ENCODE data around the gene FBXO41. TPM values are rescaled to one million over a fixed set of nuclear protein-coding genes. Genes with fewer than 3 reads are reported as not detected.

The FBXO41 gene
- total and polyA plus RNA-seq, 2 donors (not counting 3 experiments of a cell fraction or from before 2014, with no cell fraction given) = 0.88 to 1.5 TPM

DNA sequence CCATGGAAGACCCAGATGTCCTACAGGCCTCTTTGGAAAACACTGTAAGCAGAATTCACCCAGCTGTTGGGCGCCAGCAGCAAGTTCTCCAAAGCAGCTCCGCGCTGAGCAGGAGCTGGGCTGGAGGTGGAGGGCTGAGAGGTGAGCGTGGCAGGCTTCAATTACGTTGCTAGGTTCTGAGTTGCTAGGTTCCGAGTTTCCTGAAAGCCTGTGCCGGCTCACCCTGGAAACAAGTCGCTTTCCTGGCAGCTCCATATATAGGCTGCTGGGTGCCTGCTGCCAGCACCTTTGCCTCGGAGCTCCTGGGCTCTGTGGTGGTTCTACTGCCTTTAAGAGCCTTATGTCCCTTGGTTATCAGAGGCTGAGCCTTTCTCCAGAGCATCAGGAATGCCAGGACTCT, 23.4 kb upstream of the FBXO41 start:
- Histone ChIP-seq H4K20me1 (replicated peaks; ENCODE audit: control insufficient read depth, extremely low read depth, insufficient read depth, low read length) (no peaks in the 10 kb centered on the region), H3K27ac (ENCODE audit: insufficient read depth, low read depth, low read length) (no peak overlapping the region), H3K9ac (replicated peaks; ENCODE audit: extremely low read depth, insufficient read depth, low read length) (no peak overlapping the region), H3K9me3 (replicated peaks; ENCODE audit: control insufficient read depth, insufficient read depth, low read length) (no peaks in the 10 kb centered on the region), H3K9me1 (replicated peaks; ENCODE audit: control insufficient read depth, extremely low read depth, insufficient read depth, low read length) (no peaks in the 10 kb centered on the region), H3K4me1 (ENCODE audit: control insufficient read depth, extremely low read depth, insufficient read depth, low read length) (no peaks in the 10 kb centered on the region), H2AFZ (ENCODE audit: low read depth, low read length) (no peak overlapping the region), H3K79me2 (ENCODE audit: control insufficient read depth, insufficient read depth, low read length) (no peaks in the 10 kb centered on the region), H3K27me3 (ENCODE audit: control insufficient read depth in 2 of 2, insufficient read depth in 2 of 2, low read length in 2 of 2) (peaks cover 15 to 22% of the 10 kb centered on the region in 2 experiments), H3K36me3 (ENCODE audit: control insufficient read depth in 2 of 2, extremely low read depth in 1 of 2, insufficient read depth in 2 of 2, low read length in 2 of 2) (no peaks in the 10 kb centered on the region), H3K4me3 (replicated peaks in 1 of 3; ENCODE audit: insufficient read depth in 1 of 3, low read depth in 1 of 3, low read length in 3 of 3) (no peak overlapping the region), H3K4me2 (ENCODE audit: insufficient read depth, low read length) (no peak overlapping the region)
- DNase-seq (ENCODE audit: low read depth, low spot score) (no peak), FAIRE-seq (no peak)
- intact Hi-C loops (cut with micrococcal nuclease) = no loop called here
- TF ChIP-seq POLR2A (IDR thresholded peaks at IDR 0.05; ENCODE audit: low read depth, low read length) (no peak), FOS (IDR thresholded peaks at IDR 0.05; ENCODE audit: borderline replicate concordance, insufficient read depth, low read length) (no peak), MYC (IDR thresholded peaks at IDR 0.05; ENCODE audit: low read depth, low read length) (no peak), EZH2 (IDR thresholded peaks at IDR 0.05; ENCODE audit: borderline replicate concordance, low read depth, low read length, severe bottlenecking) (no peak), JUN (IDR thresholded peaks at IDR 0.05; ENCODE audit: borderline replicate concordance, insufficient read depth, insufficient read length, low read depth) (no peak), POLR2AphosphoS5 (IDR thresholded peaks at IDR 0.05; ENCODE audit: insufficient read depth, low read depth, low read length) (no peak), GATA2 (IDR thresholded peaks at IDR 0.05; ENCODE audit: insufficient read depth, insufficient read length, low read depth, low read length) (no peak)
- TF ChIP-seq, protein P1, sequence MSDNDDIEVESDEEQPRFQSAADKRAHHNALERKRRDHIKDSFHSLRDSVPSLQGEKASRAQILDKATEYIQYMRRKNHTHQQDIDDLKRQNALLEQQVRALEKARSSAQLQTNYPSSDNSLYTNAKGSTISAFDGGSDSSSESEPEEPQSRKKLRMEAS (IDR thresholded peaks at IDR 0.05; ENCODE audit: insufficient read depth, insufficient read length) = no peak
- TF ChIP-seq, protein P2, sequence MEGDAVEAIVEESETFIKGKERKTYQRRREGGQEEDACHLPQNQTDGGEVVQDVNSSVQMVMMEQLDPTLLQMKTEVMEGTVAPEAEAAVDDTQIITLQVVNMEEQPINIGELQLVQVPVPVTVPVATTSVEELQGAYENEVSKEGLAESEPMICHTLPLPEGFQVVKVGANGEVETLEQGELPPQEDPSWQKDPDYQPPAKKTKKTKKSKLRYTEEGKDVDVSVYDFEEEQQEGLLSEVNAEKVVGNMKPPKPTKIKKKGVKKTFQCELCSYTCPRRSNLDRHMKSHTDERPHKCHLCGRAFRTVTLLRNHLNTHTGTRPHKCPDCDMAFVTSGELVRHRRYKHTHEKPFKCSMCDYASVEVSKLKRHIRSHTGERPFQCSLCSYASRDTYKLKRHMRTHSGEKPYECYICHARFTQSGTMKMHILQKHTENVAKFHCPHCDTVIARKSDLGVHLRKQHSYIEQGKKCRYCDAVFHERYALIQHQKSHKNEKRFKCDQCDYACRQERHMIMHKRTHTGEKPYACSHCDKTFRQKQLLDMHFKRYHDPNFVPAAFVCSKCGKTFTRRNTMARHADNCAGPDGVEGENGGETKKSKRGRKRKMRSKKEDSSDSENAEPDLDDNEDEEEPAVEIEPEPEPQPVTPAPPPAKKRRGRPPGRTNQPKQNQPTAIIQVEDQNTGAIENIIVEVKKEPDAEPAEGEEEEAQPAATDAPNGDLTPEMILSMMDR (IDR thresholded peaks at IDR 0.05; ENCODE audit: extremely low read depth in 1 of 2, insufficient read depth in 1 of 2, low read depth in 1 of 2, low read length in 2 of 2) = no peak
- dilution Hi-C loops (cut with MboI; ENCODE audit: extremely low pct_ligation_motif_present, low sequenced_read_pairs) = no loop called here
- CTCF ChIA-PET = interaction anchor here (0.9 kb wide), 1 partner anchor 18 kb away, joined by 3 read pairs; no protein-coding TSS in a partner anchor
- BruUV-seq (replicated peaks) = no TSS peak
- POLR2A ChIA-PET = no interaction called here
